HL-60 (cell line): ENCODE measurements around the gene FHL2.

Experiments
- GABPA ChIP-seq: IDR thresholded peaks from 2 replicates; pipeline ENCODE4 v1.6.1; 2012; ENCODE audit warnings: low read depth
- TF ChIP-seq, protein P1 (sequence below): IDR thresholded peaks from one replicate; pipeline ENCODE4 v1.5.1; 2011; ENCODE audit warnings: low read length, control low read depth, inconsistent platforms; ENCODE audit not compliant: insufficient read depth

DNA sequence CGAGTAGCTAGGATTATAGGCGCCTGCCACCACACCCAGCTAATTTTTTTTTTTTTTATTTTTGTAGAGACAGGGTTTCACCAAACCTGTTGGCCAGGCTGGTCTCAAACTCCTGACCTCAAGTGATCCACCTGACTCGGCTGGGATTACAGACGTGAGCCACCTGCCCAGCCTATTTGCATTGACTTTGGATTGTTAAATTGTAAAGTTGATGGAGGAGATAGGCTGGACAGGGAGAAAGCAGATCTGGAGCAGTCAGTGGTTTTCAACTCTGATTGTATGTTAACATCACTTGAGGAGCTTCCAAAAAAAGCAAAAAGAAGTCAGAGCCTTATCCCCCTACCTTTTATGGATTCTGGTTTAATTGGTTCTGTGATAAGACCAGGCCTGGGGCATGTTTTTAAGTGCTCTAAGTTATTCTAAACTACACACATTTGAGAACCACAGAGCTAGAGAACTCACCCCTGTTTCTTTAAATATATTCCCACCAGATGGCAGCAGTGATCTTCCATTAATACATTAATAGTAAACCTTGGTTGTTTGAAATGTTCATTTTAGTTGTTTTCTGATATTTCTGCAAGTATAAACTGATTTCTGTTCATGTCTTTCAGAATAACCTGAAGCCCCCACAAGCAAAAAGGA, 54.0 kb downstream of the FHL2 start:
- TF ChIP-seq, protein P1, sequence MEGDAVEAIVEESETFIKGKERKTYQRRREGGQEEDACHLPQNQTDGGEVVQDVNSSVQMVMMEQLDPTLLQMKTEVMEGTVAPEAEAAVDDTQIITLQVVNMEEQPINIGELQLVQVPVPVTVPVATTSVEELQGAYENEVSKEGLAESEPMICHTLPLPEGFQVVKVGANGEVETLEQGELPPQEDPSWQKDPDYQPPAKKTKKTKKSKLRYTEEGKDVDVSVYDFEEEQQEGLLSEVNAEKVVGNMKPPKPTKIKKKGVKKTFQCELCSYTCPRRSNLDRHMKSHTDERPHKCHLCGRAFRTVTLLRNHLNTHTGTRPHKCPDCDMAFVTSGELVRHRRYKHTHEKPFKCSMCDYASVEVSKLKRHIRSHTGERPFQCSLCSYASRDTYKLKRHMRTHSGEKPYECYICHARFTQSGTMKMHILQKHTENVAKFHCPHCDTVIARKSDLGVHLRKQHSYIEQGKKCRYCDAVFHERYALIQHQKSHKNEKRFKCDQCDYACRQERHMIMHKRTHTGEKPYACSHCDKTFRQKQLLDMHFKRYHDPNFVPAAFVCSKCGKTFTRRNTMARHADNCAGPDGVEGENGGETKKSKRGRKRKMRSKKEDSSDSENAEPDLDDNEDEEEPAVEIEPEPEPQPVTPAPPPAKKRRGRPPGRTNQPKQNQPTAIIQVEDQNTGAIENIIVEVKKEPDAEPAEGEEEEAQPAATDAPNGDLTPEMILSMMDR: no peak
- no peak for TF ChIP-seq GABPA
